Lower lobe of right lung (tissue), 2 donors: ENCODE measurements around the gene ZDHHC11B. TPM values are rescaled to one million over a fixed set of nuclear protein-coding genes. Genes with fewer than 3 reads are reported as not detected.
"Not testable (repeated sequence)": the region's sequence is repeated elsewhere in the genome, so short reads cannot be mapped to it uniquely, and the experiment has no call there.

Source experiments
- ATAC-seq, 2 donors: fragments of 200-7000 bp; cut with Tn5 transposase; one replicate each; pipeline ENCODE4 v1.9.1; 2020 to 2022; ENCODE audit warnings: mild to moderate bottlenecking in 2 of 2, moderate library complexity in 2 of 2
- DNase-seq: peaks from one replicate; pipeline ENCODE4 v3.0.0-alpha.2; 2020
- H3K27ac ChIP-seq: fragments of 200-600 bp; one replicate; pipeline ENCODE4 v1.8.0; 2022
- H3K27me3 ChIP-seq: fragments of 200-600 bp; one replicate; pipeline ENCODE4 v1.8.0; 2022; ENCODE audit warnings: low read depth
- H3K36me3 ChIP-seq: fragments of 200-600 bp; one replicate; pipeline ENCODE4 v1.8.0; 2022; ENCODE audit warnings: mild to moderate bottlenecking
- H3K4me1 ChIP-seq: fragments of 200-600 bp; one replicate; pipeline ENCODE4 v1.8.0; 2022
- H3K4me3 ChIP-seq: fragments of 200-600 bp; one replicate; pipeline ENCODE4 v1.8.0; 2022; ENCODE audit warnings: mild to moderate bottlenecking
- H3K9me3 ChIP-seq: fragments of 200-600 bp; one replicate; pipeline ENCODE4 v1.8.0; 2022
- CTCF ChIP-seq: fragments of 200-600 bp; IDR thresholded peaks from one replicate; pipeline ENCODE4 v1.8.0; 2022; ENCODE audit warnings: antibody characterized with exemption, mild to moderate bottlenecking
- intact Hi-C: fragments of 100-400 bp; cut with DNase I; formaldehyde crosslinking; loops from one replicate; pipeline ENCODE4 v1.11.0; 2022
- long read RNA-seq: library from polyadenylated mRNA; unstranded; transcript quantifications from one replicate; pipeline ENCODE4 v2.0.0, GENCODE V29; 2021
- total RNA-seq: library from RNA; stranded (reverse); fragmentation: NEBNext Ultra II Directional; extraction: Animal tissue kit (Norgen Biotek cat#: 25700); gene quantifications from one replicate; pipeline ENCODE4 v1.2.1, GENCODE V29; 2021
- donor health status: DM: no; HTN: yes; CAD: no; lungs with severe emphysema.

ZDHHC11B gene
- 14.9 TPM for total RNA-seq
- long read RNA-seq, partial matches to known transcripts: 0 of 10 reads
- long read RNA-seq, other reads (novel, unspliced or antisense): 9 of 10 reads

GRCh38 chr5:784428-785177 is at the start of gene ZDHHC11B:
TSS of gene ZDHHC11B (minus strand) at chr5:784729. CDS start at chr5:766919, 17,810 bp downstream.
- Histone ChIP-seq H3K27ac (peak within 1 kb of the TSS; percentile 65), H3K4me3 (peak within 1 kb of the TSS; percentile 68)
- H3K36me3 ChIP-seq, H3K4me1 ChIP-seq, H3K27me3 ChIP-seq, intact Hi-C loops, H3K9me3 ChIP-seq: not testable (repeated sequence)
- DNase-seq (peak; percentile 92), ATAC-seq (peak; percentile 89 to 90)

- H3K27me3 ChIP-seq, H3K36me3 ChIP-seq, intact Hi-C loops, H3K4me1 ChIP-seq, ATAC-seq, H3K4me3 ChIP-seq, DNase-seq, H3K9me3 ChIP-seq, H3K27ac ChIP-seq: not testable (repeated sequence)
Observed at GRCh38 chr5:834013-834412, 49.5 kb upstream of the ZDHHC11B start.

- ATAC-seq, H3K36me3 ChIP-seq, H3K27ac ChIP-seq, H3K4me3 ChIP-seq, H3K27me3 ChIP-seq, intact Hi-C loops, H3K9me3 ChIP-seq, DNase-seq, H3K4me1 ChIP-seq: not testable (repeated sequence)
Observed at GRCh38 chr5:828194-828593, 43.7 kb upstream of the ZDHHC11B start.

GRCh38 chr5:825544-825943 is 41.0 kb upstream of the ZDHHC11B start:
- intact Hi-C loops, H3K27me3 ChIP-seq, H3K4me3 ChIP-seq, H3K9me3 ChIP-seq, H3K36me3 ChIP-seq, H3K4me1 ChIP-seq, H3K27ac ChIP-seq, DNase-seq: not testable (repeated sequence)
- peak in 1 of 2 donors; percentile 47 for ATAC-seq

GRCh38 chr5:821504-821903 is 37.0 kb upstream of the ZDHHC11B start:
- Histone ChIP-seq H3K27ac (no peak overlapping the region), H3K27me3 (no peaks in the 10 kb centered on the region), H3K4me1 (no peaks in the 10 kb centered on the region), H3K36me3 (no peaks in the 10 kb centered on the region), H3K4me3 (no peak overlapping the region), H3K9me3 (no peaks in the 10 kb centered on the region)
- intact Hi-C loops: no loop called here
- no peak for ATAC-seq
- DNase-seq: no peak
- TF ChIP-seq CTCF: no peak

- intact Hi-C loops: no loop called here
- Histone ChIP-seq H3K27ac (no peak overlapping the region), H3K4me3 (no peak overlapping the region), H3K27me3 (no peaks in the 10 kb centered on the region), H3K36me3 (no peaks in the 10 kb centered on the region), H3K4me1 (no peaks in the 10 kb centered on the region), H3K9me3 (no peaks in the 10 kb centered on the region)
- ATAC-seq: no peak
- no peak for DNase-seq
- TF ChIP-seq CTCF: no peak
Observed at GRCh38 chr5:820245-820644, 35.7 kb upstream of the ZDHHC11B start.

GRCh38 chr5:819078-819477 is 34.5 kb upstream of the ZDHHC11B start:
- DNase-seq (no peak), ATAC-seq (no peak)
- no peak overlapping the region for H3K4me3 ChIP-seq
- H3K9me3 ChIP-seq: no peaks in the 10 kb centered on the region
- H3K27me3 ChIP-seq: no peaks in the 10 kb centered on the region
- H3K27ac ChIP-seq: no peak overlapping the region
- intact Hi-C loops: no loop called here
- no peaks in the 10 kb centered on the region for H3K36me3 ChIP-seq
- TF ChIP-seq CTCF: no peak
- no peaks in the 10 kb centered on the region for H3K4me1 ChIP-seq
